HG03039 (cell line): Measurements from ENCODE around the gene ASPSCR1.

Experiments used
- ATAC-seq: cut with Tn5 transposase; IDR thresholded peaks from one replicate; pipeline ENCODE4 v1.9.1; 2021; ENCODE audit warnings: mild to moderate bottlenecking, moderate library complexity; ENCODE audit not compliant: unreplicated experiment

The ASPSCR1 gene

GRCh38 chr17:81977211-81977808 is at the start of gene ASPSCR1:
ASPSCR1 (plus strand) TSS chr17:81977629; CDS start chr17:81977647, 18 bp downstream.
- peak; percentile 72 for ATAC-seq

- ATAC-seq, result peak; percentile 49
Measured at GRCh38 chr17:81927653-81928543, 49.5 kb upstream of the ASPSCR1 start, which contains the start of gene MAFG. MAFG (minus strand) TSS chr17:81927735; CDS start chr17:81923185, 4,550 bp downstream.

- no peak for ATAC-seq
Measured at GRCh38 chr17:81928544-81929252, 48.7 kb upstream of the ASPSCR1 start.

GRCh38 chr17:81929253-81930141 is 47.9 kb upstream of the ASPSCR1 start:
- ATAC-seq, result no peak

- no peak for ATAC-seq
Measured at GRCh38 chr17:81930142-81931125, 47.0 kb upstream of the ASPSCR1 start.

GRCh38 chr17:81931189-81931556 is 46.3 kb upstream of the ASPSCR1 start:
- ATAC-seq, result no peak

- ATAC-seq, result no peak
Measured at GRCh38 chr17:81931557-81932332, 45.7 kb upstream of the ASPSCR1 start.

- ATAC-seq, result no peak
Measured at GRCh38 chr17:81932333-81932983, 45.0 kb upstream of the ASPSCR1 start.

- ATAC-seq, result no peak
Measured at GRCh38 chr17:81933178-81933699, 44.2 kb upstream of the ASPSCR1 start.

- no peak for ATAC-seq
Measured at GRCh38 chr17:81934098-81934757, 43.2 kb upstream of the ASPSCR1 start.

GRCh38 chr17:81934850-81935708 is 42.4 kb upstream of the ASPSCR1 start:
- no peak for ATAC-seq

GRCh38 chr17:81935709-81936084 is 41.7 kb upstream of the ASPSCR1 start:
- no peak for ATAC-seq

GRCh38 chr17:81939218-81939617 is 38.2 kb upstream of the ASPSCR1 start:
- no peak for ATAC-seq

- no peak for ATAC-seq
Measured at GRCh38 chr17:81939881-81940385, 37.5 kb upstream of the ASPSCR1 start.

- no peak for ATAC-seq
Measured at GRCh38 chr17:81940538-81941483, 36.6 kb upstream of the ASPSCR1 start.
